SK-N-SH (cell line): ENCODE results near the gene C11orf54. TPM values are rescaled to one million over a fixed set of nuclear protein-coding genes. Genes with fewer than 3 reads are reported as not detected.
"Not testable (repeated sequence)": the region's sequence is repeated elsewhere in the genome, so short reads cannot be mapped to it uniquely, and the experiment has no call there.

ENCODE experiments used
- CTCF ChIA-PET: fragments of 300-600, 350-600 bp; formaldehyde crosslinking; extraction: SDS; loops from one replicate; lab custom pipeline; 2021; lab: Yijun Ruan, JAX
- POLR2A ChIA-PET: fragments of 350-600 bp; sonication (Branson Sonifier 250); formaldehyde crosslinking; extraction: SDS; loops from one replicate; lab custom pipeline; 2020; ENCODE audit warnings: antibody characterized with exemption, inconsistent platforms; lab: Yijun Ruan, JAX
- DNase-seq: peaks from one replicate; pipeline ENCODE4 v3.0.0; 2012
- H2AFZ ChIP-seq: fragments of 200-600 bp; sonication (generic); 2 replicates; pipeline ENCODE4 v1.8.1; 2016; ENCODE audit warnings: antibody characterized with exemption, mild to moderate bottlenecking, low read depth
- H3F3A ChIP-seq: fragments of 200-600 bp; sonication (generic); replicated peaks from 2 replicates; pipeline ENCODE3; 2016; ENCODE audit warnings: antibody characterized with exemption, mild to moderate bottlenecking; ENCODE audit not compliant: insufficient read depth
- H3K27ac ChIP-seq, 2 experiments: fragments of 200-500 bp in 1 of 2; fragments of 200-600 bp in 1 of 2; sonication (Bioruptor generic) in 1 of 2; sonication (generic), shearing (Covaris generic) in 1 of 2; 2 replicates each; pipeline versions ENCODE4 v1.5.1 to v1.6.1; 2014 to 2016; ENCODE audit warnings: low read depth in 2 of 2, inconsistent platforms in 1 of 2, low read length in 1 of 2, mild to moderate bottlenecking in 1 of 2, mixed read lengths in 1 of 2
- H3K27me3 ChIP-seq: fragments of 200-600 bp; sonication (generic), shearing (Covaris generic); 2 replicates; pipeline ENCODE4 v1.6.1; 2016; ENCODE audit warnings: mixed run types; ENCODE audit not compliant: insufficient read depth
- H3K36me3 ChIP-seq, 2 experiments: fragments of 200-500 bp in 1 of 2; fragments of 200-600 bp in 1 of 2; sonication (Bioruptor generic) in 1 of 2; sonication (generic) in 1 of 2; replicated peaks in 1 of 2; 2 replicates each; pipeline versions ENCODE3 to v1.5.1; 2014 to 2016; ENCODE audit warnings: low read length in 1 of 2, mild to moderate bottlenecking in 1 of 2; ENCODE audit not compliant: insufficient read depth in 2 of 2, control insufficient read depth in 1 of 2
- H3K4me1 ChIP-seq, 2 experiments: fragments of 200-500 bp in 1 of 2; fragments of 200-600 bp in 1 of 2; sonication (Bioruptor generic) in 1 of 2; sonication (generic), shearing (Covaris generic) in 1 of 2; 2 replicates each; pipeline versions ENCODE4 v1.5.1 to v1.6.1; 2014 to 2016; ENCODE audit warnings: low read depth in 1 of 2, low read length in 1 of 2, mixed run types in 1 of 2; ENCODE audit not compliant: insufficient read depth in 2 of 2, control insufficient read depth in 1 of 2
- H3K4me2 ChIP-seq: fragments of 200-600 bp; sonication (generic), shearing (Covaris generic); 2 replicates; pipeline ENCODE4 v1.6.1; 2017; ENCODE audit warnings: mixed run types
- H3K4me3 ChIP-seq, 2 experiments: fragments of 200-500 bp in 1 of 2; fragments of 200-600 bp in 1 of 2; sonication (Bioruptor generic) in 1 of 2; sonication (generic), shearing (Covaris generic) in 1 of 2; 2 replicates each; pipeline versions ENCODE4 v1.5.1 to v1.8.1; 2014 to 2016; ENCODE audit warnings: low read depth in 2 of 2, inconsistent platforms in 1 of 2, low read length in 1 of 2, mild to moderate bottlenecking in 1 of 2, mixed read lengths in 1 of 2, moderate library complexity in 1 of 2
- H3K79me2 ChIP-seq: fragments of 200-600 bp; sonication (generic); 2 replicates; pipeline ENCODE4 v1.8.1; 2017; ENCODE audit warnings: mild to moderate bottlenecking; ENCODE audit not compliant: insufficient read depth
- H3K9ac ChIP-seq: fragments of 200-600 bp; sonication (generic); 2 replicates; pipeline ENCODE4 v1.6.1; 2017; ENCODE audit warnings: mixed run types
- H3K9me2 ChIP-seq: fragments of 200-600 bp; sonication (generic); 2 replicates; pipeline ENCODE4 v1.6.1; 2017; ENCODE audit warnings: mixed run types
- H3K9me3 ChIP-seq: fragments of 200-600 bp; sonication (generic); 2 replicates; pipeline ENCODE4 v1.6.1; 2017; ENCODE audit warnings: mixed run types, mild to moderate bottlenecking, moderate library complexity
- H4K20me1 ChIP-seq: fragments of 200-600 bp; sonication (generic); 2 replicates; pipeline ENCODE4 v1.6.1; 2017; ENCODE audit warnings: mild to moderate bottlenecking, mixed run types; ENCODE audit not compliant: insufficient read depth
- CHD2 ChIP-seq: fragments of 150-350 bp; IDR thresholded peaks from 2 replicates; pipeline ENCODE4 v1.6.1; 2018; ENCODE audit warnings: low read length; ENCODE audit not compliant: partially characterized antibody
- FOXM1 ChIP-seq: IDR thresholded peaks from 2 replicates; pipeline ENCODE4 v1.4.0; 2012; ENCODE audit warnings: low read depth, mild to moderate bottlenecking
- PBX3 ChIP-seq: IDR thresholded peaks from 2 replicates; pipeline ENCODE4; 2012
- WGBS: methylation state at CpG from one replicate; pipeline ENCODE4 v1.1.6; 2017; ENCODE audit warnings: low lambda C conversion rate; 5-methylcytosine and 5-hydroxymethylcytosine counted together
- polyA plus RNA-seq, 3 experiments: library from polyadenylated mRNA; depleted of rRNA; stranded (reverse); fragments of >200 nt; gene quantifications; 2 replicates each; pipeline ENCODE4 v1.2.3, GENCODE V29; 2012
- TF ChIP-seq, protein P1 (sequence below): fragments of 200-600 bp; sonication (generic); IDR thresholded peaks from 2 replicates; pipeline ENCODE4 v1.6.1; 2017; ENCODE audit warnings: antibody characterized with exemption, mild to moderate bottlenecking, moderate library complexity
- TF ChIP-seq, protein P2 (sequence below): IDR thresholded peaks from 2 replicates; pipeline ENCODE4 v1.6.1; 2012; ENCODE audit warnings: mild to moderate bottlenecking, low read depth, low read length, moderate library complexity

The C11orf54 gene
- polyA plus RNA-seq, 1 of the 3 experiments (the other 2 are of a cell fraction): 7.7 TPM

GRCh38 chr11:93773601-93774200 lies 32.2 kb downstream of the C11orf54 start (continued):
- TF ChIP-seq PBX3 (no peak), CHD2 (no peak), FOXM1 (no peak)
- TF ChIP-seq, all 33 proteins: peak for 0

- H3K27me3 ChIP-seq, H3K27ac ChIP-seq, H3K36me3 ChIP-seq, H3K4me1 ChIP-seq, H3K9ac ChIP-seq, H3F3A ChIP-seq, DNase-seq, H3K9me2 ChIP-seq, H2AFZ ChIP-seq, H4K20me1 ChIP-seq, H3K4me2 ChIP-seq, H3K79me2 ChIP-seq, H3K4me3 ChIP-seq, POLR2A ChIA-PET, H3K9me3 ChIP-seq: not testable (repeated sequence)
- CTCF ChIA-PET: interaction anchor here (0.8 kb wide), 1 partner anchor 21 kb away, joined by 3 read pairs; no protein-coding TSS in a partner anchor
- WGBS: 97% methylated on average over 3 of the region's 3 CpGs
Measured at GRCh38 chr11:93774560-93774959, 33.1 kb downstream of the C11orf54 start.

- TF ChIP-seq, protein P1, sequence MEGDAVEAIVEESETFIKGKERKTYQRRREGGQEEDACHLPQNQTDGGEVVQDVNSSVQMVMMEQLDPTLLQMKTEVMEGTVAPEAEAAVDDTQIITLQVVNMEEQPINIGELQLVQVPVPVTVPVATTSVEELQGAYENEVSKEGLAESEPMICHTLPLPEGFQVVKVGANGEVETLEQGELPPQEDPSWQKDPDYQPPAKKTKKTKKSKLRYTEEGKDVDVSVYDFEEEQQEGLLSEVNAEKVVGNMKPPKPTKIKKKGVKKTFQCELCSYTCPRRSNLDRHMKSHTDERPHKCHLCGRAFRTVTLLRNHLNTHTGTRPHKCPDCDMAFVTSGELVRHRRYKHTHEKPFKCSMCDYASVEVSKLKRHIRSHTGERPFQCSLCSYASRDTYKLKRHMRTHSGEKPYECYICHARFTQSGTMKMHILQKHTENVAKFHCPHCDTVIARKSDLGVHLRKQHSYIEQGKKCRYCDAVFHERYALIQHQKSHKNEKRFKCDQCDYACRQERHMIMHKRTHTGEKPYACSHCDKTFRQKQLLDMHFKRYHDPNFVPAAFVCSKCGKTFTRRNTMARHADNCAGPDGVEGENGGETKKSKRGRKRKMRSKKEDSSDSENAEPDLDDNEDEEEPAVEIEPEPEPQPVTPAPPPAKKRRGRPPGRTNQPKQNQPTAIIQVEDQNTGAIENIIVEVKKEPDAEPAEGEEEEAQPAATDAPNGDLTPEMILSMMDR: peak; percentile 44
- TF ChIP-seq, protein P2, sequence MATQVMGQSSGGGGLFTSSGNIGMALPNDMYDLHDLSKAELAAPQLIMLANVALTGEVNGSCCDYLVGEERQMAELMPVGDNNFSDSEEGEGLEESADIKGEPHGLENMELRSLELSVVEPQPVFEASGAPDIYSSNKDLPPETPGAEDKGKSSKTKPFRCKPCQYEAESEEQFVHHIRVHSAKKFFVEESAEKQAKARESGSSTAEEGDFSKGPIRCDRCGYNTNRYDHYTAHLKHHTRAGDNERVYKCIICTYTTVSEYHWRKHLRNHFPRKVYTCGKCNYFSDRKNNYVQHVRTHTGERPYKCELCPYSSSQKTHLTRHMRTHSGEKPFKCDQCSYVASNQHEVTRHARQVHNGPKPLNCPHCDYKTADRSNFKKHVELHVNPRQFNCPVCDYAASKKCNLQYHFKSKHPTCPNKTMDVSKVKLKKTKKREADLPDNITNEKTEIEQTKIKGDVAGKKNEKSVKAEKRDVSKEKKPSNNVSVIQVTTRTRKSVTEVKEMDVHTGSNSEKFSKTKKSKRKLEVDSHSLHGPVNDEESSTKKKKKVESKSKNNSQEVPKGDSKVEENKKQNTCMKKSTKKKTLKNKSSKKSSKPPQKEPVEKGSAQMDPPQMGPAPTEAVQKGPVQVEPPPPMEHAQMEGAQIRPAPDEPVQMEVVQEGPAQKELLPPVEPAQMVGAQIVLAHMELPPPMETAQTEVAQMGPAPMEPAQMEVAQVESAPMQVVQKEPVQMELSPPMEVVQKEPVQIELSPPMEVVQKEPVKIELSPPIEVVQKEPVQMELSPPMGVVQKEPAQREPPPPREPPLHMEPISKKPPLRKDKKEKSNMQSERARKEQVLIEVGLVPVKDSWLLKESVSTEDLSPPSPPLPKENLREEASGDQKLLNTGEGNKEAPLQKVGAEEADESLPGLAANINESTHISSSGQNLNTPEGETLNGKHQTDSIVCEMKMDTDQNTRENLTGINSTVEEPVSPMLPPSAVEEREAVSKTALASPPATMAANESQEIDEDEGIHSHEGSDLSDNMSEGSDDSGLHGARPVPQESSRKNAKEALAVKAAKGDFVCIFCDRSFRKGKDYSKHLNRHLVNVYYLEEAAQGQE: no peak
- TF ChIP-seq FOXM1: no peak
- TF ChIP-seq, all 33 proteins: peak for 1
- peak; percentile 43 for DNase-seq
- Histone ChIP-seq H3K36me3 (no peaks in the 10 kb centered on the region), H3K9me3 (no peaks in the 10 kb centered on the region), H3K79me2 (no peaks in the 10 kb centered on the region), H3K27me3 (no peaks in the 10 kb centered on the region), H3K4me1 (no peaks in the 10 kb centered on the region), H3K9me2 (no peaks in the 10 kb centered on the region), H3K4me2 (no peak overlapping the region), H3F3A (no peaks in the 10 kb centered on the region), H3K9ac (no peak overlapping the region), H2AFZ (no peak overlapping the region), H4K20me1 (no peaks in the 10 kb centered on the region), H3K27ac (no peak overlapping the region), H3K4me3 (no peak overlapping the region; a peak in 1 of 4 replicates)
- WGBS: 58% methylated on average over 2 of the region's 2 CpGs
- POLR2A ChIA-PET: interaction anchor here (1.0 kb wide), 1 partner anchor 9 kb away, joined by 4 read pairs; the partner anchor contains the start of gene MED17
- CTCF ChIA-PET: interaction anchor here (0.8 kb wide), 1 partner anchor 20 kb away, joined by 3 read pairs; no protein-coding TSS in a partner anchor
Measured at GRCh38 chr11:93775289-93775688, 33.8 kb downstream of the C11orf54 start.
